H54 (cell line): Measurements from ENCODE around the gene CELSR3.

Experiments
- DNase-seq: peaks from one replicate; pipeline ENCODE4 v3.0.0; 2011; ENCODE audit warnings: low spot score, mixed read lengths; ENCODE audit not compliant: insufficient read length
- FAIRE-seq: peaks from 3 replicates; lab custom pipeline; 2011; peaks lifted over from hg19 to GRCh38; lab: Jason Lieb, UNC
- POLR2A ChIP-seq: IDR thresholded peaks from 2 replicates; pipeline ENCODE4 v1.6.1; 2011; ENCODE audit warnings: low read depth, mild to moderate bottlenecking, low read length

Gene CELSR3

DNA sequence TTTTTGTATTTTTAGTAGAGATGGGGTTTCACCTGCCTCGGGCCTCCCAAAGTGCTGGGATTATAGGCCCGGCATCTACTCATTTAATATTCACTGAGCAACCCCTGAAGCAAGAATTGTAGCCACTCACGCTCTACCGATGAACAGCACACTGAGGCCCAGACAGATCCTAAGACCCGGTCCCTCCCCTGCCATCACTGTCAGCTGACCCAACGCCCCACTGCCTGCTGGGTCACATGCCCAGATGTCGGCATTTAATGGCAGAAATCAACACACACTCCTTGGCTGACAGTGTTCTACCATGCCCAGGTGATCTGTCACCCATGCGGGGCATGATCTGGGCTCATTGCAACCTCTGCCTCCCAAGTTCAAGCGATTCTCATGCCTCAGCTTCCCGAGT lies 37.9 kb downstream of the CELSR3 start:
- no peak for TF ChIP-seq POLR2A
- FAIRE-seq, result no peak

GRCh38 chr3:48623851-48624547 lies 38.7 kb downstream of the CELSR3 start:
- FAIRE-seq, result no peak
- DNase-seq, result no peak

More for the DNA sequence above, 37.9 kb downstream of the CELSR3 start:
- no peak for DNase-seq

GRCh38 chr3:48621461-48621869 lies 41.2 kb downstream of the CELSR3 start, which contains the start of gene TMEM89:
Gene TMEM89, minus strand, starts transcription at chr3:48621769. Its CDS starts 13 bp downstream, at chr3:48621756.
- no peak for FAIRE-seq
- no peak for DNase-seq
- no peak for TF ChIP-seq POLR2A

More at GRCh38 chr3:48623851-48624547, 38.7 kb downstream of the CELSR3 start:
- TF ChIP-seq POLR2A, result no peak

GRCh38 chr3:48619541-48620524 lies 42.9 kb downstream of the CELSR3 start:
- DNase-seq (no peak), FAIRE-seq (no peak)
- TF ChIP-seq POLR2A, result no peak

DNA sequence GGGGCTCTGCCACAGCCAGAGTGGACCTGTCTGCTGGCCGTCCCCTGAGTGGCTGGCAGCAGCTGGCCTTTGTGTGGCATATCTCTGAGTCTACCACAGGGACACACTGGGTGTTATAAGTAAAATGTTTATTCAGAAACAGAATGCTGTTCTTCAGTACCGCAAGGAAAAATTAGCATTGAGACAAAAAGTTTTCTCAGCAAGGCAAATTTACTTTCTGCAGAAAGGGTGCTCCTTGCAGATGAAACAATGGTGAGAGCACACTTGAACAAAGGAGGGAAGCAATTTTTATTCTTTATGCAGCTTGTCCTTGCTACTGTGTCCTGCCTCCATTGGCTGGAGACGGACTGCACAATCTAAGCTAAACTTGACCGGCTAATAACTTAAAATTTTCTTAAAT lies 45.1 kb downstream of the CELSR3 start:
- DNase-seq (no peak), FAIRE-seq (no peak)
- no peak for TF ChIP-seq POLR2A

DNA sequence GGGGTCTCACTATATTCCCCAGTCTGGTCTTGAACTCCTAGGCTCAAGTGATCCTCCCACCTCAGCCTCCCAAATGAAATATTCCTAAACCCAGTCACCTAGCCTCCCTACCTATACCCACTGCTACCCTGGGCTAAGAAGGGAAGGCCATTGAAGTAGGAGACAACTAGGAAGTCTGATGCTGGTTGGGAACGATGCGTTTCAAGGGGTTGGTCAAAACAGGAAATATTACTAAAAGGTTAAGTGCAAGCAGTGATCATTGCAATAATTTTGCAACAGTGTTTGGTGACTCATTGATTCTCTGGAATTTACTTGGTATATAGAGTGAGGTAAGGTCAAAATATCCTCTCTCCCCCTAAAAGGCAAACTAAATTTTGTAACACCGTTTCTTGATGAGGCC lies 48.6 kb downstream of the CELSR3 start:
- DNase-seq, result peak; percentile 47
- no peak for FAIRE-seq
- no peak for TF ChIP-seq POLR2A

- TF ChIP-seq POLR2A, result no peak
- DNase-seq, result no peak
- no peak for FAIRE-seq
Measured at GRCh38 chr3:48612309-48612708, 50.4 kb downstream of the CELSR3 start.

- FAIRE-seq (peak; percentile 60), DNase-seq (peak; percentile 96)
Measured at GRCh38 chr3:48609088-48610005, 53.3 kb downstream of the CELSR3 start, which contains the start of gene UQCRC1. Gene UQCRC1, minus strand, starts transcription at chr3:48609646. Its CDS starts 26 bp downstream, at chr3:48609620.

DNA sequence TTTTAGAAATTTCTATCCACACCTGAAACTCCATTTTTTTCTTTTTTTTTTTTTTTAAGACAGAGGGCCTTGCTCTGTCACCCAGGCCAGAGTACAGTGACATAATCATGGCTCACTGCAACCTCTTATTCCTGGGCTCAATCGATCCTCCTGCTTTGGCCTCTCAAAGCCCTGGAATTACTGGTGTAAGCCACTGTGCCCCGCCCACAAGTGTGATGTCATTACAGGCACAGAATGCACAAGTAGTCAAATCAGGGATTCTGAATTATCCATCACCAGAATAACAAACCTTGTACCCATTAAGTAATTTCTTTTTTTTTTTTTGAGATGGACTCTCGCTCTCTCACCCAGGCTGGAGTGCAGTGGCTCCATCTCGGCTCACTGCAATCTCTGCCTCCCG lies 55.2 kb downstream of the CELSR3 start:
- TF ChIP-seq POLR2A, result no peak
- FAIRE-seq, result no peak
- DNase-seq, result no peak

More at GRCh38 chr3:48609088-48610005, 53.3 kb downstream of the CELSR3 start, which contains the start of gene UQCRC1:
- peak; percentile 94 for TF ChIP-seq POLR2A

- FAIRE-seq (no peak), DNase-seq (no peak)
- TF ChIP-seq POLR2A, result no peak
Measured at GRCh38 chr3:48601622-48601994, 61.1 kb downstream of the CELSR3 start.

DNA sequence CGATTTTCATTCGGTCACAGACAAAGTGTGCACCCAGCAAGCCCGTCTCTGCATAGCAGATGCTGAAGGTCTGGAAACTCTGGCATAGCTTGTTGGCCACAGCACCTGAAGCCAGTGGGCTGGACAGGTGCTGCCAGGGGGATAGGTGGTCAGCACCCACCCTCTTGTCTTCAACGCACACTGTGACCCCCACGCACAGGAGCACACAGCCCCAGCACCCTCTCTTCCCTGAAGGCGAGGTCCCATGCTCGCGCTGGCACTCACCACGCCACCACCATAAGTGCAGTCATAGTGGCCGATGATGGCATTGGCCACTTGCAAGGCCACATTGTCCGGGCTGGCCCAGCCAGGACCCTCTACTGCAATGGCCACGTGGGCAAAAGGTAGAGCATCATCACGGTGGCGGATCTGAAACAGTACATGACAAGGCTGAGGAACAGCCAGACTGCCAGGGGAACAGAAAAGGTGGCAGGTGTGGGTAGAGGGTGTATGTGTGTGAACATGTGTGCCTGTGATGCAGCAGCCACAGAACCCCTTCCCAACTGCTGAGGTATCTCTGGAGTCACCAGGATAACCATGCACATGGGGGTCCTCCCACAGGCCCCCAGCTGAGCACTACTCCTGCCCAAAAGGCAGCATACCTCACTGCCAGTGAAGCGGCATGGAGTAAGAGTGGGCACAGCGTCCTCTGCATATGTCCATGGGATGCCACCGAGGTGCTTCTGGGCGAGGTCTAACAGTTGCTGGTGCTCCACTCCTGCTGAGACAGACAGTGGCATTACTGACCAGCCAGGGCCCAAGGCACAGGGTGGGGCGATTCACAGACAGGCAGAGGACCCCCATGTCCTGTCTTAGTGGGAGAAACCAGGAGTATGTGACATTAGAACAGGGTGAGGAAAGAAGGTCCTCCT lies 61.7 kb downstream of the CELSR3 start:
- FAIRE-seq (no peak), DNase-seq (no peak)
- TF ChIP-seq POLR2A, result no peak
